Thoracic aorta (tissue), 2 donors: ENCODE measurements around the gene FCSK. TPM values are rescaled to one million over a fixed set of nuclear protein-coding genes. Genes with fewer than 3 reads are reported as not detected.
"Not testable (repeated sequence)": the region's sequence is repeated elsewhere in the genome, so short reads cannot be mapped to it uniquely, and the experiment has no call there.

ENCODE experiments used
- ATAC-seq: fragments of 150-250 bp; one replicate; pipeline ENCODE4 v1.8.0; 2017; ENCODE audit warnings: low read depth; ENCODE audit not compliant: insufficient number of reproducible peaks, low FRiP score
- DNase-seq: peaks from one replicate; pipeline ENCODE4 v3.0.0-alpha.2; 2020; ENCODE audit warnings: low spot score
- H3K27ac ChIP-seq, 2 donors: fragments of 200-600 bp; sonication (generic); 1 replicate in 1 of 2; 2 replicates in 1 of 2; pipeline ENCODE4 v1.5.1; 2016; ENCODE audit warnings: mild to moderate bottlenecking in 2 of 2, moderate library complexity in 2 of 2
- H3K27me3 ChIP-seq: fragments of 200-600 bp; sonication (generic); replicated peaks from 2 replicates; pipeline ENCODE4 v1.6.0; 2016; ENCODE audit warnings: mild to moderate bottlenecking; ENCODE audit not compliant: insufficient read depth
- H3K36me3 ChIP-seq: fragments of 200-600 bp; sonication (generic); one replicate; pipeline ENCODE4 v1.5.1; 2016
- H3K4me1 ChIP-seq, 2 donors: fragments of 200-600 bp; sonication (generic); 1 replicate in 1 of 2; 2 replicates in 1 of 2; pipeline versions ENCODE4 v1.5.1 to v1.6.0; 2016; ENCODE audit warnings: low read depth in 2 of 2, mild to moderate bottlenecking in 1 of 2; ENCODE audit not compliant: control insufficient read depth in 1 of 2
- H3K4me3 ChIP-seq: fragments of 200-600 bp; sonication (generic); 2 replicates; pipeline ENCODE4 v1.5.1; 2016; ENCODE audit warnings: mild to moderate bottlenecking
- H3K9me3 ChIP-seq: fragments of 200-600 bp; sonication (generic); 2 replicates; pipeline ENCODE4 v1.5.1; 2016
- CTCF ChIP-seq: fragments of 200-600 bp; sonication (generic); IDR thresholded peaks from one replicate; pipeline ENCODE4 v1.5.1; 2019; ENCODE audit warnings: antibody characterized with exemption
- total RNA-seq, 2 donors: library from RNA; depleted of rRNA; stranded (reverse); fragments of >200 nt; gene quantifications; one replicate each; pipeline versions ENCODE4 v1.1.0 to v1.2.3, GENCODE V29; 2016

The FCSK gene
- total RNA-seq, 2 donors from 2014 or later, result 16.1 to 20.4 TPM

- Histone ChIP-seq H3K4me1 (peaks cover 10 to 18% of the 10 kb centered on the region in 2 donors), H3K9me3 (no peaks in the 10 kb centered on the region), H3K27me3 (no peaks in the 10 kb centered on the region), H3K36me3 (no peaks in the 10 kb centered on the region), H3K27ac (no peak overlapping the region), H3K4me3 (no peak overlapping the region)
- TF ChIP-seq CTCF, result no peak
- DNase-seq (no peak), ATAC-seq (no peak)
Observed at GRCh38 chr16:70441406-70441990, 12.9 kb upstream of the FCSK start.

GRCh38 chr16:70442344-70442743 is 12.1 kb upstream of the FCSK start:
- no peaks in the 10 kb centered on the region for H3K27me3 ChIP-seq
- peaks cover 4 to 10% of the 10 kb centered on the region in 2 donors for H3K4me1 ChIP-seq
- TF ChIP-seq CTCF, result no peak
- H3K27ac ChIP-seq, result no peak overlapping the region
- DNase-seq (no peak), ATAC-seq (no peak)
- no peaks in the 10 kb centered on the region for H3K9me3 ChIP-seq
- no peak overlapping the region for H3K4me3 ChIP-seq
- no peaks in the 10 kb centered on the region for H3K36me3 ChIP-seq

GRCh38 chr16:70444249-70445063 is 9.9 kb upstream of the FCSK start:
- Histone ChIP-seq H3K4me3 (no peak overlapping the region), H3K4me1 (no peaks in the 10 kb centered on the region), H3K27ac (no peak overlapping the region), H3K36me3 (no peaks in the 10 kb centered on the region), H3K9me3 (no peaks in the 10 kb centered on the region), H3K27me3 (no peaks in the 10 kb centered on the region)
- ATAC-seq (no peak), DNase-seq (no peak)
- no peak for TF ChIP-seq CTCF

- H3K27me3 ChIP-seq, result no peaks in the 10 kb centered on the region
- no peak for ATAC-seq
- H3K27ac ChIP-seq, result no peak overlapping the region
- no peaks in the 10 kb centered on the region for H3K4me1 ChIP-seq
- no peak for DNase-seq
- no peaks in the 10 kb centered on the region for H3K36me3 ChIP-seq
- TF ChIP-seq CTCF, result no peak
- H3K4me3 ChIP-seq, result no peak overlapping the region
- no peaks in the 10 kb centered on the region for H3K9me3 ChIP-seq
Observed at GRCh38 chr16:70448075-70448474, 6.3 kb upstream of the FCSK start.

- not testable (repeated sequence) for DNase-seq, H3K36me3 ChIP-seq, H3K9me3 ChIP-seq, H3K27ac ChIP-seq, H3K4me1 ChIP-seq, ATAC-seq, H3K27me3 ChIP-seq
- H3K4me3 ChIP-seq, result peak overlapping the region; percentile 49
Observed at GRCh38 chr16:70450142-70451003, 4.0 kb upstream of the FCSK start.

GRCh38 chr16:70451004-70451340 is 3.4 kb upstream of the FCSK start:
- Histone ChIP-seq H3K4me1 (peaks cover 7 to 11% of the 10 kb centered on the region in 2 donors), H3K4me3 (peak overlapping the region; percentile 49)
- ATAC-seq, H3K27ac ChIP-seq, H3K9me3 ChIP-seq, H3K27me3 ChIP-seq, DNase-seq, H3K36me3 ChIP-seq: not testable (repeated sequence)
